Glutamatergic neuron (in vitro differentiated cells): ENCODE measurements around the gene LCA5. TPM values are rescaled to one million over a fixed set of nuclear protein-coding genes. Genes with fewer than 3 reads are reported as not detected.
A peak's percentile ranks its signal among the peaks of the same experiment; 100 is the strongest.

Experiments used
- DNase-seq: peaks from one replicate; pipeline ENCODE4 v3.0.0; 2022
- H3K27ac Mint-ChIP-seq: one replicate; pipeline ENCODE4 v1.8.0; 2020; ENCODE audit warnings: mild to moderate bottlenecking, mixed read lengths, inconsistent platforms; ENCODE audit not compliant: unreplicated experiment
- H3K27me3 Mint-ChIP-seq: one replicate; pipeline ENCODE4 v1.8.0; 2020; ENCODE audit warnings: mild to moderate bottlenecking, moderate library complexity, mixed read lengths, inconsistent platforms; ENCODE audit not compliant: unreplicated experiment
- H3K36me3 Mint-ChIP-seq: one replicate; pipeline ENCODE4 v1.8.0; 2020; ENCODE audit warnings: mild to moderate bottlenecking, mixed read lengths, inconsistent platforms; ENCODE audit not compliant: unreplicated experiment
- H3K4me1 Mint-ChIP-seq: one replicate; pipeline ENCODE4 v1.8.0; 2020; ENCODE audit warnings: mild to moderate bottlenecking, low read depth, mixed read lengths, inconsistent platforms; ENCODE audit not compliant: unreplicated experiment
- H3K4me3 Mint-ChIP-seq: one replicate; pipeline ENCODE4 v1.8.0; 2020; ENCODE audit warnings: mild to moderate bottlenecking, mixed read lengths, inconsistent platforms; ENCODE audit not compliant: unreplicated experiment
- H3K9me3 Mint-ChIP-seq: one replicate; pipeline ENCODE4 v1.8.0; 2020; ENCODE audit warnings: mild to moderate bottlenecking, moderate library complexity, mixed read lengths, inconsistent platforms; ENCODE audit not compliant: unreplicated experiment
- CTCF ChIP-seq: fragments of 200-600 bp; sonication (generic); IDR thresholded peaks from one replicate; pipeline ENCODE4 v1.5.0; 2021; ENCODE audit not compliant: partially characterized antibody, unreplicated experiment
- total RNA-seq: library from RNA; stranded (reverse); fragmentation: NEBNext Ultra II Directional; extraction: Animal tissue kit (Norgen Biotek cat#: 25700); gene quantifications from one replicate; pipeline ENCODE4 v1.2.1, GENCODE V29; 2021; ENCODE audit not compliant: unreplicated experiment

Gene LCA5
- total RNA-seq, 1 donor from 2014 or later: 5.3 TPM

- Mint-ChIP-seq H3K36me3 (no peaks in the 10 kb centered on the region), H3K9me3 (no peaks in the 10 kb centered on the region), H3K4me3 (no peak overlapping the region), H3K4me1 (no peaks in the 10 kb centered on the region), H3K27me3 (no peaks in the 10 kb centered on the region), H3K27ac (no peak overlapping the region)
- no peak for TF ChIP-seq CTCF
- no peak for DNase-seq
Measured at GRCh38 chr6:79498842-79499241, 38.4 kb downstream of the LCA5 start.

DNA sequence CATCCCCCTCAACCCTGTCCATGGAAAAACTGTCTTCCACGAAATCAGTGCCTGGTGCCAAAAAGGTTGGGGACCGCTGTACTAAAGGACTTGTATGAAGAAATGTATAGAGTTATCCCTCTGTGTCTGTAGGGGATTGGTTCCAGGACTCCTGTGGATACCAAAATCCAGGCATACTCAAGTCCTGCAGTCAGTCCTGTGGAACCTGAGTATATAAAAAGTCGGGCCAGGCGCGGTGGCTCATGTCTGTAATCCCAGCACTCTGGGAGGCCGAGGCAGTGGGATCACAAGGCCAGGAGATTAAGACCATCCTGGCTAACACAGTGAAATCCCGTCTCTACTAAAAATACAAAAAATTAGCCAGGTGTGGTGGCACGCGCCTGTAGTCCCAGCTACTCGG lies 42.0 kb downstream of the LCA5 start:
- Mint-ChIP-seq H3K9me3 (no peaks in the 10 kb centered on the region), H3K4me3 (no peak overlapping the region), H3K27ac (no peak overlapping the region), H3K4me1 (no peaks in the 10 kb centered on the region), H3K36me3 (no peaks in the 10 kb centered on the region), H3K27me3 (no peaks in the 10 kb centered on the region)
- TF ChIP-seq CTCF: no peak
- DNase-seq: no peak

- H3K9me3 Mint-ChIP-seq: no peaks in the 10 kb centered on the region
- peak; percentile 40 for DNase-seq
- H3K4me1 Mint-ChIP-seq: no peaks in the 10 kb centered on the region
- H3K27me3 Mint-ChIP-seq: no peaks in the 10 kb centered on the region
- H3K4me3 Mint-ChIP-seq: no peak overlapping the region
- H3K36me3 Mint-ChIP-seq: no peaks in the 10 kb centered on the region
- no peak overlapping the region for H3K27ac Mint-ChIP-seq
- no peak for TF ChIP-seq CTCF
Measured at GRCh38 chr6:79494841-79495240, 42.4 kb downstream of the LCA5 start.

DNA sequence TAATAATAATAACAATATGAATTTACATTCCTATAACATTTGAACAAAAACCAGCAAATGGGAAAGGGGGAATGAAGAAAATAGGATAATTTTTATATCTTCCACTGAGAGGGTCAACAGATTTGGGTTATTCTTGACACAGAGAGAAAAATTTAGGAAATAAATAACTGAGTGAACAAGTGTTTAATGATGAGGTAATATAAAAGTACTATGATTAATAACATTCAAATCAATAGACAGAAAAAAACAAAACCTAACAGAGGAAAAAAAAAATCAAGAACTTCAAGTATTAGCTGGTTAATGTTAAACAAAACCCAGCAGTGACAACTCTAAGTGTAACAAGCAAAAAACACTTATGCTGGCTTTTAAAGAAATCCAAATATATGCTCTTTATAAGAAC lies 66.5 kb downstream of the LCA5 start:
- Mint-ChIP-seq H3K27ac (no peak overlapping the region), H3K4me3 (no peak overlapping the region), H3K36me3 (no peaks in the 10 kb centered on the region), H3K9me3 (no peaks in the 10 kb centered on the region), H3K4me1 (peaks cover 4% of the 10 kb centered on the region), H3K27me3 (no peaks in the 10 kb centered on the region)
- no peak for DNase-seq
- no peak for TF ChIP-seq CTCF

DNA sequence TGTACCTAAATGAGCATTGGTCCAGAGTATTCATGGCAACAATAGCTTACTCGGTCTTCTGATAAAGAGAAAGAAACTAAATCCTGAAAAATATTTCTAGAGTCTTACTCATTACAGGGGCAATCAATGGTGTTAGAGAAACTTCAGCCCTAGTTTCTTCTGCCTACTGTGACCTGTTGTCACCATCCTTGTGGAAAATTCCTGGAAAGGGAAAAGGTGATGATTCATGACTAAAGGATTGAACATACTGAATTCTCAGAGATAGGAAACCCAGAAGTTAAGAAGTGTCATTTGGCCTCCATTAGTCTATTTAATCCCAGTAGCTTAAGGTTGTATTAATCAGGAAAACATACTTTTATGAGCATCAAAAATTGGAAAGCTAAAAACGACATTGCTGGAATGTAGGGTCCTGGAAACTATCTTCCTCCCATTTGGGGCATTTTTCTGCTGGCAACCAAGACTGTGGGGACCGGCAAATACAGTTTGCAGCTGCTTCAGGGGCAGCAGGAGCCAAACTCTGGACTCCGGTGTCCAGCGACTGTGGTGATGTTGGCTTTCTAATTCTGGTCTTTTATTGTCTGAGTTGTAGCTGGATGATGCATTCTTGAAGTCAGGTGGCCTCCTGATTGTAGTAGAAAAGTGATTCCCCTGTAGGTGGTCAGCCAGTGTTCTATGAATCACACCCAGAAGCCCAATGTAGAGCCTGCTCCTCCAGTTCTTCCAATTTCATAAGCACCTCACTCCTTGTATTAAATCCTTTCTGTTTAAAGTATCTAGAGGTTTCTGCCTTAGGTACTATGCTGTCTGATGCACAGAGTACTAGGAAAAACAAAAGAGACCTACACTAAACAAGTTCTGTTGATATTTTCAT lies 67.6 kb downstream of the LCA5 start:
- H3K27ac Mint-ChIP-seq: no peak overlapping the region
- TF ChIP-seq CTCF: no peak
- peaks cover 4% of the 10 kb centered on the region for H3K4me1 Mint-ChIP-seq
- H3K36me3 Mint-ChIP-seq: no peaks in the 10 kb centered on the region
- no peak for DNase-seq
- no peaks in the 10 kb centered on the region for H3K9me3 Mint-ChIP-seq
- no peaks in the 10 kb centered on the region for H3K27me3 Mint-ChIP-seq
- no peak overlapping the region for H3K4me3 Mint-ChIP-seq
